Astrocyte of the spinal cord (primary cell): ENCODE results near the gene CDH5.
A peak's percentile ranks its signal among the peaks of the same experiment; 100 is the strongest.

ENCODE experiments used
- DNase-seq: peaks from one replicate; pipeline ENCODE4 v3.0.0; 2011; ENCODE audit warnings: low read depth, low spot score
- H3K4me3 ChIP-seq: 2 replicates; pipeline ENCODE4 v1.5.1; 2011; ENCODE audit warnings: low read depth, mild to moderate bottlenecking, low read length, moderate library complexity
- CTCF ChIP-seq: IDR thresholded peaks from 2 replicates; pipeline ENCODE4 v1.5.1; 2012; ENCODE audit warnings: low read depth, mild to moderate bottlenecking, low read length, inconsistent platforms
- in situ Hi-C: cut with HindIII; loops from 2 replicates; pipeline ENCODE4 v1.10.0; 2017; ENCODE audit warnings: low sequenced_read_pairs

The CDH5 gene

DNA sequence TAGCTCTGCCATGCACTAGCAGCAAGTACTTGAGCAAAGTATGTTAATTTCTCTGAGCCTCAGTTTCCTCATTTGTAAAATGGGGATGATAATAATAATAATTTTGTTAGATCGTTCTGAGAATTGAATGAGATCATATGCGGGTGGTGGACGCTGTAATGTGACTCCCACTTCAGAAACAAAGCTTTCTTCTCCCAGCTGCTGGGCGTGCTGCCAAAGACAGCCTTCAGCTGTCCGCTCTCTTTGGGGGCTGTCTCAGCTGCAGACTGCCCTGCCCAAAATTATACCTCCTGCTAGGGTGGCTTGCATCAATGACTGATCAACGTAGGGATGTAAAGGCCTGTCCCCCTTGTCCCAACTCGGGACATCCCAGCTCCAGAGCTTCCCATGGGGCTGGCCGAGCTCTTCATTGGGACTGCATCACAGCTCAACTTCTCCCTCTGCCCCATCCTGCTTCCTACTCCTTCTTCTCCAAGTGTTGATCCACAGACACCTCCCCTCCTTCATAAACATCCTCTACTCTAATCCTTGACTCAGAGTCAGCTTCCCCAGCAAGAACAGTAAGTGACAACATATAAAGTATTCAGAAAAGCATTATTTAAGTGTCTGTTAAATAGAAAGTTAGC is 30.7 kb upstream of the CDH5 start:
- in situ Hi-C loops, result no loop called here
- DNase-seq, result peak; percentile 74
- no peak overlapping the region for H3K4me3 ChIP-seq
- TF ChIP-seq CTCF, result no peak

- in situ Hi-C loops, result no loop called here
- H3K4me3 ChIP-seq, result no peak overlapping the region
- TF ChIP-seq CTCF, result no peak
- no peak for DNase-seq
These were observed 28.9 kb upstream of the CDH5 start for GRCh38 chr16:66337463-66338188.

DNA sequence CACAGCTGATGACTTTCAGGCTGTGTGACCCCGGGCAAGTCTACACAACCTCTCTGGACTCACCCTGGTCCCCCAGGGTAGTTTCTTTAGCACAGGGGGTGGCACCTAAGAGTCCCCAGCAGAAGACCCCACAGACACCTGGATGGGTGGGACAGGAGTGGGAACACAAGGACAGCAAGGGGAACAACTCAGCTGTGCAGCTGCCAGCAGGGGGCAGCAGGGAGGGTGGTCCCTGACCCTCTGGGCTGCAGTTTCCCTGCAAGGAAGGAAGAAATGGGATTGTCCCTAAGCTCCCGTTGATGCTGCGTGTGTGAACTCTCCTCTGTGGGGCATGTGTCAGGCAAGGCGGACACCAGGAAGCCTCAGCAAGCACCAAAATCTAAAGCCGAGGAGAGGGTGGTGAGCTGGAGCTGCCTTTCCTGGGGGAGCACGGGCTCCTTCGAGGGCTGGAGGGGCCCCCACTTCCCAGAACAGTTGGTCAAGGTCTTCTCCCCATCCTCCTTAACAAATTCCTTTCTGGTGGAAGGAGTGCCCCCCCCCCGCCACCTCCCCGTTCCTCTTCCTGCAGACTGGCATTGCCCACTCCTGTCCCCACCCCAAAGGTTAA is 24.1 kb upstream of the CDH5 start:
- DNase-seq, result no peak
- H3K4me3 ChIP-seq, result no peak overlapping the region
- in situ Hi-C loops, result no loop called here
- TF ChIP-seq CTCF, result peak; percentile 86

DNA sequence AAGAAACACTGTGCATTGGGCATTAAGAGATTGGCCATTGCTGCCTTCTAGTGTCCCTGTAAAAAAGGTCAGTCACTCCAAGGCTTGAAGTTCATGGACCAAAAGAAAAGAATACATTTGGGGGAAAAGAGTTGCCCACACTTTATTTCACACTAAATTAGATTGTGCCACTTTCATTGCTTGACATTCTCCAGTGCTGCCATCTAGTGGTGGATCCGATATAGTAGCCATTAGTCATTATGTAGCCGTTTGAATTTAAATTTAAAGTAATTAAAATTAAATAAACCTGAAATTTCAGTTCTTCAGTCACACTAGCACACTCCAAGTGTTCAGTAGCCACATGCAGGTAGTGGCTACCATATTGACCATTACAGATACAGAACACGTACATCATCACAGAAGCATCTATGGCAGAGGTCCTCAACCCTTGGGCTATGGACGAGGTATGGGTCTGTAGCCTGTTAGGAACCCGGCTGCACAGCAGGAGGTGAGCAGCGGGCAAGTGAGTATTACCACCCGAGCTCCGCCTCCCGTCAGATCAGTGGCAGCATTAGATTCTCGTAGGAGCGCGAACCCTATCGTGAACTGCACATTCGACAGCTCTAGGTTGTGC is 21.9 kb upstream of the CDH5 start:
- DNase-seq, result peak; percentile 51
- no peak overlapping the region for H3K4me3 ChIP-seq
- in situ Hi-C loops, result no loop called here
- peak; percentile 63 for TF ChIP-seq CTCF

DNA sequence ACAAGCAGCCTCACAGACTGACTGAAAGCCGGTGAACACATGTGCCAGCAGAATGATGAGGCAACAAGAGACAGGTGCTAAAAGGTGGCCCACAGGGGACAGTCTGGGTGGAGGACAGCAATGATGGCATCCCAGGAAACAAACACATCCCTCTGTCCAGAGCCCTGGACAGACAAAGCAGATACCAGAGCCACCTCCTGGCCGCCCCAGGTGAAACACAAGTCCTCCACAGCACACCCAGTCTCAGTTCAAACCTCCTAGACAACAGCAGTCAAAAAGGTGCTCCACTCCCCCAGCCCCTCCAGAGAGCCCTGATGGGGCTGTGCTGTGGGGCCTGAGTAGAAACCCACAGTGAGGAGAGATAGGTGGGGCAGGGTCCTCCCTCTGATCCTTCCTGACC is 20.3 kb upstream of the CDH5 start:
- in situ Hi-C loops, result no loop called here
- no peak for DNase-seq
- H3K4me3 ChIP-seq, result no peak overlapping the region
- no peak for TF ChIP-seq CTCF

DNA sequence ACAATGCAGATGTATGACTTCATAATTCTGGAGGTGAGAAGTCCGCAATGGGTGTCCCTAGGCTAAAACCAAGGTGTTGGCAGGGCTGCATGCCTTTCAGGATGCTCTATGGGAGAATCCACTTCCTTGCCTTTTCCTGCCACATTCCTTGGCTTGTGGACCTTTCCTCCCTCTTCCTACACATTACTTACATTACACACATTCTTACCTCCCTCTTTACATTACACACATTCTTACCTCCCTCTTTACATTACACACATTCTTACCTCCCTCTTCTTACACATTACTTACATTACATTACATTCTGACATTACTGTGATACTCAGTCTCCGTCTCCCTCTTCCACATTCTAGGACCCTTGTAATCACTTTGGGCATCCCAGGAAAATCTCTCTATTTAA is 14.2 kb upstream of the CDH5 start:
- TF ChIP-seq CTCF, result no peak
- DNase-seq, result no peak
- in situ Hi-C loops, result no loop called here

More for the DNA sequence above, 14.2 kb upstream of the CDH5 start:
- H3K4me3 ChIP-seq, result no peak overlapping the region
